Right hindlimb (tissue), 1 donor: ENCODE results near the gene ART4.
A peak's percentile ranks its signal among the peaks of the same experiment; 100 is the strongest.

Source experiments
- DNase-seq: peaks from one replicate; pipeline ENCODE4 v3.0.0-alpha.2; 2018

The ART4 gene, protein sequence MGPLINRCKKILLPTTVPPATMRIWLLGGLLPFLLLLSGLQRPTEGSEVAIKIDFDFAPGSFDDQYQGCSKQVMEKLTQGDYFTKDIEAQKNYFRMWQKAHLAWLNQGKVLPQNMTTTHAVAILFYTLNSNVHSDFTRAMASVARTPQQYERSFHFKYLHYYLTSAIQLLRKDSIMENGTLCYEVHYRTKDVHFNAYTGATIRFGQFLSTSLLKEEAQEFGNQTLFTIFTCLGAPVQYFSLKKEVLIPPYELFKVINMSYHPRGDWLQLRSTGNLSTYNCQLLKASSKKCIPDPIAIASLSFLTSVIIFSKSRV

DNA sequence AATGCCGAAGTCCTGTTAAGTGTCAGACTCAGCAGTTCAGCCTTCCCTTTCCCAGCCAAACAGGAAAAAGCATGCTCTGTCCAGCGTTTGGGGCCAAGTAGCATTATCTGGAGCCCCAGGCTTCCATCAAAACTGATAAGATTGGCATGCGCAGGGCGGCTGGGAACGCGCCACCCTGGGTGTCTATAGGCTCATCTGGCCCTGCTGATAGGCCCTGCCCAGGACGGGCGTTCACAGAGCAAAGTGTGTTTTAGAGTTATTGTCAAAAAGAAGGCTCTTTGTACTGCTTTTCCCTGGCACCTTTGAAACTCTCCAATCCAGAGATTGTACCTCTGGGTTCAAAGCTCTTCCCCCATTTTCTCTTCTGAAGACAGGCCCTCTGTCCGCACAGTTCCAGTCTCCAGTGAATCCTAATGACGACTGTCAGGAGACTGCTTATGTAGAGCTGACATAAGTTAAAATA is at the start of gene ART4:
Gene ART4, minus strand, starts transcription at position 102 of the 463 bp plus-strand sequence. CDS start 413 bp downstream, outside the sequence.
- no peak for DNase-seq

DNA sequence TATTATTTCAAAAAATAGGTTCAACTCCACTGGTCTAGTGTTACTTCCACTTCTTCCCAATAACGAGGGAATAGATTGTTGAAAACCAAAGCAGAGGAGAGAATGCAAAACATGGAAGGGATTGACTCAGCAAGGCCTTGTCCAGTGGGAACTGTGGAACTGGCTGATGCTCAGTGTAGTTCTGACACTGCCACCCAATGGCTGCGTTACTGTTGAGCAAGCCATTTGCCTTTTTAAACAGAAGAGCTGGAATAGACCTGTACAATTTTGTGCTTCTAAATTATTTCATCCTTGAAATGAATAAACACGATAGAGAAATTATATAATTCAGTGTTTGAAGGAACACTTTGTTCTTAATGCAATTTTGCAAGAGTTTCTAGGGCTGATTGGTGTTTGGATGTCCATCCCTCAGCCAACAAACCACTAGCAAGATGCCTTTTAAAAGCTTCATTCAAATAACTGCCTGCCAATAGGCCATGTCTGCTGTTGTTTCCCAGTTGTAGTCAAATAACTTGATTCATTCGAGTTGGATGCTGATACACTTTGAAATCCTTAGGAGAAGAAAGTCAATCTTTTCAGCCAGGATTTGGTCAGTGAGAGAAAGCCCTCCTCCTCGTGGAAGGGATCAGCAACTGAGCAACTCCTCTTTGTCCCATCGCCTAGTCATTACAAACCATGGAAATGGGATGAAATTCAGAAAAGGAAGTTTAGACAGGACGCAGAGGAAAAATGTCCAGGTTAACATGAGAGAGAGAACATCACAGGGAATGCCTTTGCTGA is 49.6 kb upstream of the ART4 start:
- DNase-seq, result peak; percentile 59

DNA sequence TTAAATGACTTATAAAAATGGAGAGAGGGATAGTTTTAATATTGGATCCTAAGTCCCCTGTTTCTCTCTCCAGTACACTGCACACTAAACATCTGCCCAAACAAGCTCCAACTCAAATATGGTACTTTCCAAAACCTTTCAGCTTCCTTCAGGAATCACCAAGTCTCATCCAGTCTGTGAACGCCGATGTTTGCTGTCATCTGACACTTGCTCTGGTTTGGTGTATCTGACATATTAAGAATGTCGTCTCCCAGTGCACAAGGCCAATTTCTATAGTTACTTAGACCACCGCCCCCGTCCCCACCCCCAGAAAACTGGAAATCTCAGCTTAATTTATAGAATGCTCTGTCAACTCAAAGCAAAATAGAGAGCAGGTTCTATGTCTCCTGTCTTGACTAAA is 47.4 kb upstream of the ART4 start:
- no peak for DNase-seq

DNA sequence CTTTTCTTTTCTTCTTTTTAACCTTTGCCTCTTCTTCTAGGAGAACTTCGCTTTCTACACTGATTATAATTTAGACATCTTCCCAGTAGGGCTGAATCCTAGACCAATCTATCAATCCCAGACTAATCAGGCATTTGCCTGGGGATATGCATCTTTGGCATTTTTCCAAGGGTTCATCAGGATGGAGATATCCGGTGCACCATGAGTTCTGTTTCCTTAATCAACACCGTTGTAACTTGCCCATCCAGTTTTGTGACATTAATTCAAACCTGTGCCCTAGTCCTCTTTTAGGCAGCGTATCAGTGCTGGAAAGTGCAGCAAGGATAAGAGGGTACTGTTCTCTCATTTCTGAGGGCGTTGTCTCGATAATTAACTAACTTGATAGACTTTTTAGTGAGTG is 42.9 kb upstream of the ART4 start:
- no peak for DNase-seq

DNA sequence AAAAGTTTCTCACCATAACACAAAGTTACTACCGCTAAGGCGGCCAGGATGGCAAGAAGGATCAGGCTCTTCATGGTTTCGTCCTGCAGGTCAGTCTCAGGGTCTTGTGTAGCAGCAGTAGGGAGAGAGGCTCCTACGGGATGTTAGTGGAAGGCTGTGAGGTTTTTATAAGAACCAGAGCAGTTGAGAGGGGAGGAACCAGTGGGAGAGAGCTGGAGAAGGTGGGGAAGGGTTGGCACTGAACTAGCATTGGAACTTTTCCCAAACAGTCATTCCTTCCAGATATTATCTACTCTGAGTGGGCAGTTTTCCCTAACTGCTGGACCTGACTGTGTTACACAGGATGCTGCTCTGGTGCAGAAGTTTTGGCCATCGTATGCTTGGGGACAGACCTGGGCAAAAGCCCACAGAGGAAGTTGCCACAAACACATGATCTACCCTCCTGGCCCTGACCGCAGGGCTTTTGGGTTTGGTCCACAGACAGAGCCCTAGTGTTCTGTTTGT is 42.4 kb upstream of the ART4 start, which contains the start of gene MGP:
Gene MGP, minus strand, starts transcription at position 137 of the 504 bp plus-strand sequence. Its CDS starts 63 bp downstream, at position 74.
- peak; percentile 82 for DNase-seq

DNA sequence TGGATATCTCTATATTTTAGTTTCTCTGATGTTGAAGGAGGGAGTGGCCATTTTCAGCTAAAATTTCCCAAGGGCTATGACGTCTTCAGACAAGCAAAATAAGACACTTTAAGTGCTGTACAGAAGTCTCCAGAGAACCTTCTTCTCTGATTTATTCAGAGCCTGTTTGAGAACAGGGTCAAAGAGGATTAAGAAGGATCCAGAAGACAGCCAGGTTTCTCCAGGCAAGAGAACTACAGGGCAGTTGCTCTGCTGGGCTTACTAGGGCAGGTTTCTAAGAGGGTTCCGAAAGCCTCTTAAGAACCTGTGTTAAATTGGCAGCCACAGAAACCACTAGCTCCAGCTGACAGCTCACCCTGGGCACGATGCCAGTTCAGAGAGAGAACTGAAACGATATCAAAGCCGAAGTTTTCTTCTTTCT is 41.1 kb upstream of the ART4 start:
- DNase-seq, result peak; percentile 87

DNA sequence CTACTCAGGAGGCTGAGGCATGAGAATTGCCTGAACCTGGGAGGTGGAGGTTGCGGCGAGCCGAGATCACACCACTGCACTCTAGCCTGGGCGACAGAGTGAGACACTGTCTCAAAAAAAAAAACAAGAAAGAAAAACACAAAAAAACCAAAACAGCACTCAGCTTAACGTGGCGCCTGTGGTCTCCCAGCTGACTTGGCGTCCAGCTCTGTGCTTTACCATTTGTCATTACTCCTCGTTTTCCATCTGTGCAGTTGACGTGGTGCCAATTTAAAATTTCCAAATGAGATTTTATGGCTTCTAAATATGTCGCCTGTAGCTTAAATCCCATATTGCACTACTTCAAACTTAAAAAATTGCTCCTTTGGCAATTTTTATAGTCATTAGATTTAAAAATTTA is 40.4 kb upstream of the ART4 start:
- DNase-seq, result peak; percentile 80

DNA sequence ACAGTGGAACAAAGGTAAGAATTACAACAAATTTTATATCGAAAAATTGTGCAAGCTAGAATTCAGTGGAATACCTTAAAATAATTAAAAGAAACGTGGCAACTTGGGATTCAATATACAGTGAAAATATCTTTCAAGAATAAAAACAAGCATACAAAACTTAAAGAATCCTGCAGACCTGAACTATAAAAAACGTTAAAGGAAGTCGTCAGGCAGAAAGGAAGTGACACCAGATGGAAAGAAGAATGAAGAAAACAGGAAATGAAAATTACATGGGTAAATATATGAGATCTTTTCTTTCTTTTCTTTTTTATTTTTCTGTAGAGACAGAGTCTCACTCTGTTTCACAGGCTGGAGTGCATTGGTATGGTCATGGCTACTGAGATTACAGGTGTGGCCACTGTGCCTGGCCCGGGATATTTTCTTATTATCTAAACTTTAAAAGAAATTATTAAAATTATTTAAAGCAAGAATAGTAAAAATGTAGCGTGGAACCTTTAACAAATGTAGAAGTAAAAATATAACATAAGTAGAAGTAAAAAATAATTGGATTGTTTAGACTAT is 37.6 kb upstream of the ART4 start:
- no peak for DNase-seq

DNA sequence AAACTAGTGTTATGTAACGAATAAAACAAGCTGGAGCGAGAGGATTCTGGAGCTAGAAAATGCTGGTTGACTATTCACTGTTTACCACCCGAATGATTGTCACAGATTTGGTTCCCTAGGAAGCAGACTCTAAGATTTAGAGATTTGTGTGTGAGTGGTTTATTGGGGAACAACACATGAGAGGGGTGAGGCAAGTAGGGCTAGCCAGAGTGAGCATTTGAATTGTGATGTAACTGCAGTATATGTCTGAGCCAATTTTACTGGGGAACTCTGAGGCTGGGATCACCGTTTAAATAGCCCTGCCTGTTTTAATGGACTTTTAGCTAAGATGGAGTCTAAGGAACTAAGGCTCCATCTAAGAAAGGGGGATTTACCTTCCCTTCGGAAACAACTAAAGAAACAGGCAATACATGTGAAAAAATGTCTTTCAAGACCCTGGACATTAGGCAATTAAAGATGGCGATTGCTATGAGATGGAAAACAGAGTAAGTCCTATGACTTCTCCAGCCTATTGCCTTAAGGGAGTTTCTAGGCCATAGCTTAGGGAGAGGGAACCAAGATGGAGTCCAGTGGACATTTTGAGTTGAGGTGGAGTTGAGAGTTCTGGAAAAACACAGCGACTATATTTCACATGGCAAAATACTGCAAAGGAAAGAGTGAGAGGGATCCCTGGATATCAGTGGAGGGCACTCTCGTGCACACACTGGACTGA is 36.1 kb upstream of the ART4 start:
- DNase-seq, result no peak

DNA sequence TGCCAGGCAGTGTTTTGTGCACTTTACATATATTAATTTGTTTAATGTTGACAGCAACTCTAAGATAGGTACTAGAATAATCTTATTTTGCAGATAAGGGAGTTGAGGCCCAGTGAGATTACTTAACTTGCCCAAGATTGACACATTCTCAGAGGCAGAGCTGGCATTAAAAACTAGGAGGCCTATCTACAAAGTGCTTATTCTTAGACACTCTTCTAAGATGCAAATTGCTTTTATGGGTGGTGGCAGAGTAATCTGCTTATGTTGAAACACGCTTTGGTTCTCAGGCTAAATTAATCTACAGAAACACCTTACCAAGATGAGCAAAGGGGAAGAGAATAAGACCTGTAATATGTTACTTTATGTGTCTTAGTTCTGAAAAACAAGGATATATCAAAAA is 35.2 kb upstream of the ART4 start:
- no peak for DNase-seq

DNA sequence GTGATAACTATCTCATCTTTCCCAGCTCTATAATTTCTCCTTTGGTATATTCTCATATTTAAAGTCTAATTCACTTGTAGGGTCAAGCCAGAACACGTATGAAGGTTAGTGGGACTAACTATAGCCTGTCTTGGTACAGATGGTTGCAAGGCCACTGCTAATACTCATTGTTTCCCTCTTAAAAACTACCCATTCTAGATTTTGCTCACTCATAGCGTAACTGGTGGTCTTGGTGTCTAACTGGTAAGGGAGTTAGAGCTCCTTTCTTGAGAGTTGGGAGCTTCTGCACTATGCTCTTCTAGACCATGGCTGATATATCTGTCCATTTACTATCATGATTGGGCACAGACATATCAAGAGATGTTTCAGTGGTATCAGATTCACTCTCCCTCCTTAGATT is 33.5 kb upstream of the ART4 start:
- DNase-seq, result no peak

DNA sequence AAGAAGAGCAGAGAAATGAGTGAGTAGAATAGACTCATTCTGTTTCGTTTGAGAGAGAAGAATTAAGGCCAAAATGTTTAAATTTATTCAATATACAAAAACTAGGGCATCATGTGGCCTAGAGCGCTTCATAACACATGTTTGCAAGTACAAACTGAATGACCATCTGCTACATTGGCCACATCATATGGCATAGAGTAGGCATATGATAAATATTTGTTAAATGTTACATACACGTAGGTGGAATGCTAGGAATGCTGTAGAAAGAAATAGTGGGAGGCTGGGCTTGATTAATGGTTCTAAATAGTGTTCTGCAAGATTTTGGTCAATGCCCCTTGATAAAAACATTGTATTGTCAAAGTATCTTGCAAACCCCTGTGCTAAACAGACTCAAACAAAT is 31.6 kb upstream of the ART4 start:
- DNase-seq, result no peak

DNA sequence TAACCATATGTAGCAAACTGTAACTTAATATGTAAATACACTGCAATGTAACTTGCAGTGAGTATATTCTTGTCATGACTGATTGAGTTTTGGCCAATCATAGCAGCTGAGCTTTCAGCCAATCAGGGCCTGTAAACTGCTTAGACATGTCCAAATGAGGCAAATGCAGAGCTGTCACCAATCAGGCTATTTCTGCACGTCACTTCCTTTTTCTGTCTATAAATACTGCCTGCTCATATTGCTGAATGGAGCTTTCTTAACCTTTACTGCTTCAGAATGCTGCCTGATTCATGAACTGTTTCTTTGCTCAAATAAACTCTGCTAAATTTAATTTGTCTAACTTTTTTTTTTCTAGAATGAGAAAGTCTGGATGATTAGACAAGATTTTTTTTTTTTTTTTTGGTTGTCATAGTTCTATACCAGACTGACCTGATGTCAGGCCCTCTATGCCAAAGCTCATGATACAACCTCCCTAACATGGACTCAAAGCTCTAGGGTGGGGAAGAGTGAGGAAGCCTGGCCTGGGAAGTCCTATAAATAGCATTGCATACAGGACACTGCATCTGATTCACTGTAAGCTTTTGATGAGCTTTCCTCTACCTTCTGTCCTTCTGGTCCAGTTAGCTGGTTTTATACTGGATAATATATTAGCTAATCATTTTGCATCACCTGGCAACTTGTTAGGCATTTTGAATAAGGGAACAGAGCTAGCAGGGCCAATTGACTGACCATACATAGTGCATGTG is 30.3 kb upstream of the ART4 start:
- DNase-seq, result no peak

DNA sequence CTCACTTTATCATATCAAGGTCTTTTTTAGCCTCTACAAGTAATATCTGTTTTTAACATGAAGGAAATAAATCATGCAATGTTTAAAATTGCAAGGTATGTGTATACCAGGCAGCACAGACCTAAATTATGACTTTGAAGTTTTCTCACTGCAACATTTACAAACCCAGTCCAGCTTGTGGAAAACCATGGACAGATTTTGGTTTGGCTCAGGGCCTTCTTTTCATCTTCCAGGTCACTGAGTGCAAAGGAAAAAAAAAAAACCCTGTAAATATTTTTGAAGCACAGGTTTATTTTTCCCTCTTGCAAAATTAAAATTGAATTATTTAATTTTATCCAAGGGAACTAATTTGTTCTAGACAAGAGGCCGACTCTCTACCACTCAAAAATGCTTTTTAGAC is 28.6 kb upstream of the ART4 start:
- DNase-seq, result no peak

DNA sequence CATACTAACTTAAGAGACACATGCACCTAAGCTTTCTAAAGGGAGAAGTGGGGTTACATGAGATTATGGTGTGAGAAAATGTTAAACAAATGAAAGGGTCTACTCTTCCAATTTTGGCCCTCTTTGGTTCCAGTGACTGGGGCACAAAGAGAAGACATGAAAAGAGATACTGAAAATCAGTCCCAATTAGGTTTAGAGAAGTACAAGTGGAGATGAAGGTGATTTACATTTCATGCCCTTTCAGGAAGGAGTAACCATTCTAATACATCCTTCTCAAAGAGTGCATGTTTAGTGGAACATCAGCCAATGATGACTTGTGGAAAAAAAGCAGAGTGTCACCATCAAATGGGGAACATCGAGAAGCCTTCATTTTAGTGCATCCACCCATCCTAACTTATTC is 27.9 kb upstream of the ART4 start:
- no peak for DNase-seq

DNA sequence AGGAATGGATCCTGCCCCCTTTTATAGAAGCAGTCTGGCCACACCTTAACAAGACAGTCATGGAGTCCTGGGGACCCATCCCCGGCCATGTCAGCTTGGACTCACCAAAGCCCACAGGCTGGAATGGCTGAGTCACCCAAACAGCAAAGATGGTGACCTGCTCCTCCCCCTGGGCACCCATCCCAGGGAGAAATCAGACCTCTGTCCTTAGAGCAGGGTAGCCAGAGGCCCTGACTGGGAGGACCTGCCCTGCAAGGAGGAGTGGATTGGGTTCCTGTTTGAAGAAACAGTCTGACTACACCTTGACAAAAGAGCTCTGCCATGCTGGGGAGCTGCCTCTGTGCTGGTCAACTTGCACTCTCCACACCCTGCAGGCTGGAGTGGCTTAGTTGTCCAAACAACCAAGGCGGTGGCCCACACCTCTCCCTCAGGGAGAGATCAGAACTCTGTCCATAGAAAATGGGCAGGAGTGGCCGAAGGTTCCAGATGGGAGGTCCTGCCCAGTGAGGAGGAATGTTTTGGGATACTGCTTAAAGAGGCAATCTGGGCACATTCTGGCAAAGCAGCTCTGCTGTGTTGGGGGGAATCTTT is 25.7 kb upstream of the ART4 start:
- DNase-seq, result no peak

DNA sequence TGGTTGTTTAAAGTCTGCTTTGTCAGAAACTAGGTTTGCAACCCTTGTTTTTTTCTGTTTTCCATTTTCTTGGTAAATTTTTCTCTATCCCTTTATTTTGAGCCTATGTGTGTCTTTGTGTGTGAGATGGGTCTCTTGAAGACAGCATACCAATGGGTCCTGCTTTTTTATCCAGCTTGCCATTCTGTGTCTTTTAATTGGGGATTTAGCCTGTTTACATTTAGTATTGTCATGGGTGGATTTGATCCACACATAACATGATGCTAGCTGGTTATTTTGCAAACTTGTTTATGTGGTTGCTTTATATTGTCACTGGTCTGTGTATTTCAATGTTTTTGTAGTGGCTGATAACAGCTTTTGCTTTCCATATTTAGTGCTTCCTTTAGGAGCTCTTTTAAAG is 17.2 kb upstream of the ART4 start:
- DNase-seq, result no peak

DNA sequence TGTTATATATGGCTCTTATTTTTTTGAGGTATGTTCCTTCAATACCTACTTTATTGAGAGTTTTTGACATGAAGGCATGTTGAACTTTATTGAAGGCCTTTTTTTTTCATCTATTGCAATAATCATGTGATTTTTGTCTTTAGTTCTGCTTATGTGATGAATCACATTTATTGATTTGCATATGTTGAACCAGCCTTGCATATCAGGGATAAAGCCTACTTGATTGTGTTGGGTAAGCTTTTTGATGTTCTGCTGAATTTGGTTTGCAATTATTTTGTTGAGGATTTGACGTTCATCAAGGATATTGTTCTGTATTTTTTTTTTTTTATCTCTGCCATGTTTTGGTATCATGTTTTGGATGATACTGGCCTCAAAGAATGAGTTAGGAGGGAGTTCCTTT is 15.2 kb upstream of the ART4 start:
- DNase-seq, result no peak

DNA sequence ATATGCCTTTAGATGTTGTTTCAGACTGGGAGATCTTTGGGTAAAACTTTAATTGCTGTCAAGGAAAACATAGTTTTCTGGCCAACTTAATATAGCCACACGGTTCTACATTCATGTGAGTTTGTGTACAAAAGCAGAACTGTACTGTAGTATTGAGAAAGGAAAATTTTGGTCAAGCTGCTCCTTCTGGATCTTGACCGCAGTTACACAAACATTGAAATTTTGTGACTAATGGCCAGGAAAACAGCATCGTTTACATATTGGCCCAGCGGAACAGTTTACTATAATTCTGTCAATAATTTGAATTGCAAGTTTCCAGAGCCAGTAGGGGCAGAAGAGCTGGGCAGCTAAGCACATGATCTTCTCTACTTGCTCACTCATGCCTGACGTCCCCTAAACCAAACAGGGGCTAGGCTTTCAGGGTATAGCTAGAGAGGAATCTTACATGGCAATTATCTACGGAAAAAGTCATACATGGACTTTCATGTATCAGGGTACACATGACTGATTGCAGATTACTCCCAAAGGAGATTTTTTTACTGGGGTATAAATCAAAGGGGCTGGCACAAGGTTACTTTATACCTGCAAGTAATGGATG is 11.4 kb upstream of the ART4 start:
- no peak for DNase-seq

DNA sequence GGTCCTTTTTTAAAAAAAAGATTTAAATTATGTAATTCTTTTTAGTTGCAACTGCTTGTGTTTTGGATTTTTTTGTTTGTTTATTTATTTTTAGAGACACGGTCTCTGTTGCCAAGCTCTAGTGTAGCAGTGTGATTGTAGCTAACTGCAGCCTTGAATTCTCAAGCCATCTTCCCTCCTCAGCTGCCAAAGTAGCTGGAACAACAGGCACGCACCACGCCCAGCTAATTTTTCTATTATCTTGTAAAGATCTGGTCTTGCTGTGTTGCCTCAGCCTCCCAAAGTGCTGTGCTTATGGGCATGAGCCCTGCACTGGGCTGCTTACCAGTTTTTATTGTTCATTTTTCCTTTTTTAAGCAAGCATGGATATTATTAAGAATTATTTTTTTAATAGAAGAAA is 10.6 kb upstream of the ART4 start:
- peak; percentile 38 for DNase-seq

DNA sequence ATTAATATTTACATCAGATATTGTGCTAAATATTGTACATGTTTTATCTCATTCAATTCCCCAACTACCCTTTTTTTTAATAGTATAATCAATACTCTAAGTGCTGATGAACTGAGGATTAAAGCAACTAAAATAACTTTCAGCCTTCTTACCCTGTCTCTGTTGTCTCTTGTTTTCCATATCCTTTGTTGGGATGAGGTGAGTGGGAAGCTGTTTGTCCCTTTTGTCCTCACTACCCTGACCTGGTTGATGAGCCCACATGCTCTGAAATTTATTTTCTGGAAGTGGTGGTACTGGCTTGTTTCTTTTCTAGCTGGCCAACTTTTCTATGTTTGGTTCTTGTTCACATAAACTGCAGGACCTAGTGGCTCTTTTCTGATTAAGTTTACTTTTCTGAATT is 9.6 kb upstream of the ART4 start:
- no peak for DNase-seq
